HG03045 (cell line): ENCODE measurements around the gene PTGIS.

Experiments used
- ATAC-seq: cut with Tn5 transposase; IDR thresholded peaks from one replicate; pipeline ENCODE4 v1.9.1; 2021; ENCODE audit warnings: mild to moderate bottlenecking, moderate library complexity; ENCODE audit not compliant: unreplicated experiment

PTGIS gene

GRCh38 chr20:49503176-49503575, 64.8 kb downstream of the PTGIS start:
- ATAC-seq: no peak

GRCh38 chr20:49501917-49502316, 66.0 kb downstream of the PTGIS start:
- no peak for ATAC-seq

GRCh38 chr20:49497398-49497669, 70.6 kb downstream of the PTGIS start:
- no peak for ATAC-seq

GRCh38 chr20:49496553-49497397, 71.2 kb downstream of the PTGIS start:
- no peak for ATAC-seq

- ATAC-seq: no peak
These were observed 71.9 kb downstream of the PTGIS start for GRCh38 chr20:49496043-49496442.

- ATAC-seq: no peak
These were observed 77.2 kb downstream of the PTGIS start for GRCh38 chr20:49490689-49491088.

- ATAC-seq: no peak
These were observed 78.2 kb downstream of the PTGIS start for GRCh38 chr20:49489688-49490087.

GRCh38 chr20:49486064-49486463, 81.9 kb downstream of the PTGIS start:
- no peak for ATAC-seq

GRCh38 chr20:49485563-49485962, 82.4 kb downstream of the PTGIS start:
- no peak for ATAC-seq

GRCh38 chr20:49484180-49485140, 83.5 kb downstream of the PTGIS start:
- ATAC-seq: no peak

- no peak for ATAC-seq
These were observed 84.2 kb downstream of the PTGIS start for GRCh38 chr20:49483696-49484123.

- no peak for ATAC-seq
These were observed 84.8 kb downstream of the PTGIS start for GRCh38 chr20:49483018-49483695.

GRCh38 chr20:49482621-49483017, 85.3 kb downstream of the PTGIS start, which contains the start of gene KCNB1:
KCNB1 (minus strand) TSS chr20:49482668; CDS start chr20:49482480, 188 bp downstream.
- ATAC-seq: no peak

- no peak for ATAC-seq
These were observed 85.8 kb downstream of the PTGIS start for GRCh38 chr20:49482173-49482572.

- no peak for ATAC-seq
These were observed 86.8 kb downstream of the PTGIS start for GRCh38 chr20:49481116-49481515.

GRCh38 chr20:49480236-49480635, 87.7 kb downstream of the PTGIS start:
- ATAC-seq: no peak

- ATAC-seq: no peak
These were observed 88.2 kb downstream of the PTGIS start for GRCh38 chr20:49479785-49480184.

- no peak for ATAC-seq
These were observed 88.9 kb downstream of the PTGIS start for GRCh38 chr20:49478754-49479689.

GRCh38 chr20:49478266-49478665, 89.7 kb downstream of the PTGIS start:
- ATAC-seq: no peak

- no peak for ATAC-seq
These were observed 90.7 kb downstream of the PTGIS start for GRCh38 chr20:49477200-49477599.
